ENCODE results near the gene PEAK1. TPM values are rescaled to one million over a fixed set of nuclear protein-coding genes. Genes with fewer than 3 reads are reported as not detected.
A peak's percentile ranks its signal among the peaks of the same experiment; 100 is the strongest.

Gene PEAK1
- total and polyA plus RNA-seq, 9 of the 15 experiments (the other 6 are each of a cell fraction or from before 2014, with no cell fraction given): 0.99 to 22.4 (median 10.8) TPM

DNA sequence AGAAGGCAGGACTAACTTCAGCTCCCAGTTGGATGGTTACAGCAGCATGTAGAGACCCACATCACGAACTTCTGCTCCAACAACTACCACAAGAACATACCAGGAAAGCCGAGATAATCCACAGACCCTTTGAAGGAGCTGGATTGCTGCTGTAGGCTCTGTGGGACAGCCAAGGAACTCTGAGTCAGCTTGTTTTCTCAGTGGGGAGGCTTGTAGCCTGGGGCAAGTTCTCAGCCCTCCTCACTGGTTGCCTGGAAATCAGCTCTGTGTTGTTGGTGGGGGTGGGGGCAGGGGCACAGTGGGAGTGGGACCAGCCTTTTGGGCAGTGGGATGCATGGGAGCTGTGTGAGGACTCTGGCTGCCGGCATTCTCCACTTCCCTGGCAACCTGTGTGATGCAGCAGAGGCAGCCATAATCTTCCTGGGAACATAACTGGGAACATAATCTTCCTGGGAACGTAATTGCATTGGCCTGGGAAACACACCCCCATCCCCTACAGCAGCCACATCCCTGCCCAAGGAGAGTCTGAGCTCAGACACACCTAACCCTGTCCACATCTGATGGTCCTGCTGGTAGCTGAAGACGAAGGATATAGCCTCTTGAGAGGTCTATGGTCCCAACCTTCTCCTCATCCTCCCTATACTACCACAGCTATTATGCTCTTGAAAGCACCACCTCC lies 153.1 kb downstream of the PEAK1 start:
- H3K9me1 ChIP-seq (ENCODE audit: control insufficient read depth, insufficient read depth, low read length): no peaks in the 10 kb centered on the region
- 67% methylated on average over 5 of the region's 5 CpGs for WGBS (ENCODE audit: insufficient coverage, low coverage, missing lambda C conversion rate)
- intact Hi-C loops (cut with micrococcal nuclease): no loop called here
- POLR2A ChIA-PET: interaction anchor here (0.6 kb wide), 1 partner anchor 16 kb away, joined by 4 read pairs; no protein-coding TSS in a partner anchor
- no peaks in the 10 kb centered on the region for H3K36me3 ChIP-seq (ENCODE audit: control insufficient read depth, insufficient read depth, low read length)
- H3K27me3 ChIP-seq (ENCODE audit: control insufficient read depth in 2 of 2, insufficient read depth in 2 of 2, low read length in 2 of 2): no peaks in the 10 kb centered on the region
- ATAC-seq (no peak), FAIRE-seq (no peak), DNase-seq (ENCODE audit: extremely low read depth in 1 of 4, low spot score in 3 of 4) (no peak)
- H2AFZ ChIP-seq (ENCODE audit: low read depth, low read length): no peak overlapping the region
- no peak overlapping the region for H3K4me2 ChIP-seq (ENCODE audit: insufficient read depth, low read length)
- H4K20me1 ChIP-seq (replicated peaks; ENCODE audit: control insufficient read depth, insufficient read depth, low read length): no peaks in the 10 kb centered on the region
- BruUV-seq (replicated peaks): no TSS peak
- no peak overlapping the region for H3K27ac ChIP-seq (ENCODE audit: extremely low read depth, low read depth, low read length)
- H3K9ac ChIP-seq (ENCODE audit: insufficient read depth in 1 of 2, low read depth in 2 of 2, low read length in 2 of 2): no peak overlapping the region
- H3K4me3 ChIP-seq: no peak overlapping the region
- CTCF ChIA-PET (ENCODE audit: low intra/inter-chr PET ratio): no interaction called here
- H3K9me3 ChIP-seq (replicated peaks; ENCODE audit: control insufficient read depth, insufficient read depth, low read depth, low read length): no peaks in the 10 kb centered on the region
- H3K79me2 ChIP-seq (ENCODE audit: control insufficient read depth, insufficient read depth, low read length): no peaks in the 10 kb centered on the region
- no peaks in the 10 kb centered on the region for H3K4me1 ChIP-seq (replicated peaks in 1 of 2; ENCODE audit: control insufficient read depth in 2 of 2, insufficient read depth in 2 of 2, low read length in 2 of 2)
- in situ Hi-C loops (cut with MboI): no loop called here
- TF ChIP-seq HNRNPH1 (optimal IDR thresholded peaks at IDR 0.05; ENCODE audit: low read depth, low read length) (no peak), NFRKB (IDR thresholded peaks at IDR 0.05; ENCODE audit: low read depth) (no peak), ZFP1 (CRISPR knock-in tag; IDR thresholded peaks at IDR 0.05) (no peak), MAFF (IDR thresholded peaks at IDR 0.05; ENCODE audit: low read length) (0 out of 2 replicates have a peak, but pooled peaks have one; percentile 13), ZNF764 (CRISPR knock-in tag; IDR thresholded peaks at IDR 0.05; ENCODE audit: low read depth) (no peak), ZNF316 (IDR thresholded peaks at IDR 0.05) (peak; percentile 42), ZBTB34 (CRISPR knock-in tag; IDR thresholded peaks at IDR 0.05) (no peak), C11orf30 (IDR thresholded peaks at IDR 0.05; ENCODE audit: low read depth) (peak; percentile 40), BDP1 (IDR thresholded peaks at IDR 0.05; ENCODE audit: insufficient read depth, insufficient read length) (no peak), NFATC3 (IDR thresholded peaks at IDR 0.05) (no peak), ETV6 (IDR thresholded peaks at IDR 0.05; ENCODE audit: borderline replicate concordance in 1 of 2, low read depth in 2 of 2, low read length in 1 of 2) (no peak), ETV6 (CRISPR knock-in tag; IDR thresholded peaks at IDR 0.05; ENCODE audit: borderline replicate concordance) (no peak), JUN (IDR thresholded peaks at IDR 0.05; ENCODE audit: borderline replicate concordance, low read depth, low read length) (no peak), JUN (CRISPR knock-in tag; IDR thresholded peaks at IDR 0.05; ENCODE audit: borderline replicate concordance) (no peak), ZNF212 (CRISPR knock-in tag; IDR thresholded peaks at IDR 0.05) (no peak)
- TF ChIP-seq, protein P1, sequence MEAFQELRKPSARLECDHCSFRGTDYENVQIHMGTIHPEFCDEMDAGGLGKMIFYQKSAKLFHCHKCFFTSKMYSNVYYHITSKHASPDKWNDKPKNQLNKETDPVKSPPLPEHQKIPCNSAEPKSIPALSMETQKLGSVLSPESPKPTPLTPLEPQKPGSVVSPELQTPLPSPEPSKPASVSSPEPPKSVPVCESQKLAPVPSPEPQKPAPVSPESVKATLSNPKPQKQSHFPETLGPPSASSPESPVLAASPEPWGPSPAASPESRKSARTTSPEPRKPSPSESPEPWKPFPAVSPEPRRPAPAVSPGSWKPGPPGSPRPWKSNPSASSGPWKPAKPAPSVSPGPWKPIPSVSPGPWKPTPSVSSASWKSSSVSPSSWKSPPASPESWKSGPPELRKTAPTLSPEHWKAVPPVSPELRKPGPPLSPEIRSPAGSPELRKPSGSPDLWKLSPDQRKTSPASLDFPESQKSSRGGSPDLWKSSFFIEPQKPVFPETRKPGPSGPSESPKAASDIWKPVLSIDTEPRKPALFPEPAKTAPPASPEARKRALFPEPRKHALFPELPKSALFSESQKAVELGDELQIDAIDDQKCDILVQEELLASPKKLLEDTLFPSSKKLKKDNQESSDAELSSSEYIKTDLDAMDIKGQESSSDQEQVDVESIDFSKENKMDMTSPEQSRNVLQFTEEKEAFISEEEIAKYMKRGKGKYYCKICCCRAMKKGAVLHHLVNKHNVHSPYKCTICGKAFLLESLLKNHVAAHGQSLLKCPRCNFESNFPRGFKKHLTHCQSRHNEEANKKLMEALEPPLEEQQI (IDR thresholded peaks at IDR 0.05): no peak
- TF ChIP-seq, protein P2, sequence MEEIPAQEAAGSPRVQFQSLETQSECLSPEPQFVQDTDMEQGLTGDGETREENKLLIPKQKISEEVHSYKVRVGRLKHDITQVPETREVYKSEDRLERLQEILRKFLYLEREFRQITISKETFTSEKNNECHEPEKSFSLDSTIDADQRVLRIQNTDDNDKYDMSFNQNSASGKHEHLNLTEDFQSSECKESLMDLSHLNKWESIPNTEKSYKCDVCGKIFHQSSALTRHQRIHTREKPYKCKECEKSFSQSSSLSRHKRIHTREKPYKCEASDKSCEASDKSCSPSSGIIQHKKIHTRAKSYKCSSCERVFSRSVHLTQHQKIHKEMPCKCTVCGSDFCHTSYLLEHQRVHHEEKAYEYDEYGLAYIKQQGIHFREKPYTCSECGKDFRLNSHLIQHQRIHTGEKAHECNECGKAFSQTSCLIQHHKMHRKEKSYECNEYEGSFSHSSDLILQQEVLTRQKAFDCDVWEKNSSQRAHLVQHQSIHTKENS (CRISPR knock-in tag; IDR thresholded peaks at IDR 0.05): no peak
- TF ChIP-seq, protein P3, sequence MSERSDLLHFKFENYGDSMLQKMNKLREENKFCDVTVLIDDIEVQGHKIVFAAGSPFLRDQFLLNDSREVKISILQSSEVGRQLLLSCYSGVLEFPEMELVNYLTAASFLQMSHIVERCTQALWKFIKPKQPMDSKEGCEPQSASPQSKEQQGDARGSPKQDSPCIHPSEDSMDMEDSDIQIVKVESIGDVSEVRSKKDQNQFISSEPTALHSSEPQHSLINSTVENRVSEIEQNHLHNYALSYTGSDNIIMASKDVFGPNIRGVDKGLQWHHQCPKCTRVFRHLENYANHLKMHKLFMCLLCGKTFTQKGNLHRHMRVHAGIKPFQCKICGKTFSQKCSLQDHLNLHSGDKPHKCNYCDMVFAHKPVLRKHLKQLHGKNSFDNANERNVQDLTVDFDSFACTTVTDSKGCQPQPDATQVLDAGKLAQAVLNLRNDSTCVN (CRISPR knock-in tag; IDR thresholded peaks at IDR 0.05): no peak

Measured in K562 (cell line).